GM12878 (cell line): ENCODE measurements around the gene CRTC3. TPM values are rescaled to one million over a fixed set of nuclear protein-coding genes. Genes with fewer than 3 reads are reported as not detected.

ENCODE experiments used
- ATAC-seq: fragments of 200-7000 bp; cut with Tn5 transposase; 3 replicates; pipeline ENCODE4 v1.9.1; 2020; ENCODE audit warnings: mild to moderate bottlenecking, moderate library complexity
- BruUV-seq: library from RNA; stranded (reverse); fragments of 400-500 nt; replicated peaks from 2 replicates; lab custom pipeline; 2021; lab: Mats Ljungman, UMichigan
- CTCF ChIA-PET: fragments of 300-600 bp; sonication (Branson Sonifier 250); formaldehyde crosslinking; extraction: SDS; loops from one replicate; lab custom pipeline; 2021; ENCODE audit warnings: inconsistent platforms; lab: Yijun Ruan, JAX
- POLR2A ChIA-PET: fragments of 350-600 bp; formaldehyde crosslinking; extraction: SDS; loops from one replicate; lab custom pipeline; 2021; ENCODE audit warnings: inconsistent platforms; lab: Charles Lee
- RAD21 ChIA-PET: fragments of 300-600 bp; sonication (Branson Sonifier 250); formaldehyde crosslinking; loops from one replicate; lab custom pipeline; 2023; ENCODE audit warnings: antibody characterized with exemption; ENCODE audit not compliant: unreplicated experiment; lab: Charles Lee
- SMC1A ChIA-PET: fragments of 300-600 bp; sonication (Branson Sonifier 250); formaldehyde crosslinking; loops from one replicate; lab custom pipeline; 2023; ENCODE audit not compliant: unreplicated experiment, uncharacterized antibody; lab: Charles Lee
- DNase-seq: peaks from one replicate; pipeline ENCODE4 v3.0.0-alpha.2; 2011; ENCODE audit warnings: low read depth, low spot score
- FAIRE-seq: peaks from 3 replicates; lab custom pipeline; 2011; peaks lifted over from hg19 to GRCh38; lab: Jason Lieb, UNC
- H2AFZ ChIP-seq: 2 replicates; pipeline ENCODE4 v1.6.0; 2011; ENCODE audit warnings: low read depth, low read length, control low read depth; ENCODE audit not compliant: control insufficient read depth
- H3K27ac ChIP-seq: 2 replicates; pipeline ENCODE4 v1.5.1; 2011; ENCODE audit warnings: control low read depth; ENCODE audit not compliant: control insufficient read depth, insufficient read depth
- H3K27me3 ChIP-seq, 2 experiments: replicated peaks in 1 of 2; 2 replicates each; pipeline versions ENCODE4 v1.6.0 to v1.6.1; 2011; ENCODE audit warnings: low read length in 1 of 2; ENCODE audit not compliant: control insufficient read depth in 2 of 2, insufficient read depth in 2 of 2
- H3K36me3 ChIP-seq, 2 experiments: 2 replicates each; pipeline ENCODE4 v1.5.1; 2011; ENCODE audit warnings: low read length in 1 of 2; ENCODE audit not compliant: control insufficient read depth in 2 of 2, insufficient read depth in 2 of 2
- H3K4me1 ChIP-seq: 2 replicates; pipeline ENCODE4 v1.6.1; 2011; ENCODE audit warnings: mild to moderate bottlenecking, low read length, moderate library complexity, mixed read lengths; ENCODE audit not compliant: control insufficient read depth, insufficient read depth
- H3K4me2 ChIP-seq: 2 replicates; pipeline ENCODE4 v1.6.0; 2011; ENCODE audit warnings: control low read depth; ENCODE audit not compliant: control insufficient read depth, insufficient read depth
- H3K4me3 ChIP-seq: fragments of 200-600 bp; sonication (generic); 2 replicates; pipeline ENCODE4 v1.5.1; 2016
- H3K79me2 ChIP-seq: 2 replicates; pipeline ENCODE4 v1.6.0; 2011; ENCODE audit warnings: low read length; ENCODE audit not compliant: control insufficient read depth, insufficient read depth
- H3K9ac ChIP-seq: 2 replicates; pipeline ENCODE4 v1.8.0; 2011; ENCODE audit warnings: low read length, control low read depth, mixed read lengths; ENCODE audit not compliant: control insufficient read depth, insufficient read depth
- H3K9me3 ChIP-seq: replicated peaks from 3 replicates; pipeline ENCODE4 v1.5.1; 2011; ENCODE audit warnings: mild to moderate bottlenecking, low read length; ENCODE audit not compliant: control insufficient read depth, insufficient read depth
- H4K20me1 ChIP-seq: 2 replicates; pipeline ENCODE4 v1.6.0; 2011; ENCODE audit not compliant: control insufficient read depth, insufficient read depth
- CEBPZ ChIP-seq: fragments of 150-350 bp; IDR thresholded peaks from 2 replicates; pipeline ENCODE4 v1.6.1; 2016; ENCODE audit warnings: low read depth, low read length
- ETV6 ChIP-seq, 2 experiments: fragments of 450-650 bp in 1 of 2; IDR thresholded peaks in 1 of 2; conservative IDR thresholded peaks in 1 of 2; 2 replicates each; pipeline ENCODE4 v1.6.1; 2014; ENCODE audit warnings: antibody characterized with exemption in 1 of 2, borderline replicate concordance in 1 of 2, low read depth in 1 of 2, mild to moderate bottlenecking in 1 of 2, moderate library complexity in 1 of 2
- HCFC1 ChIP-seq: fragments of 150-350 bp; IDR thresholded peaks from 2 replicates; pipeline ENCODE4 v1.6.1; 2014; ENCODE audit warnings: low read length
- KAT2A ChIP-seq: conservative IDR thresholded peaks from 2 replicates; pipeline ENCODE4 v1.6.1; 2011; ENCODE audit warnings: low read depth, low read length; ENCODE audit not compliant: control insufficient read depth
- NR2C2 ChIP-seq: IDR thresholded peaks from 2 replicates; pipeline ENCODE4 v1.6.1; 2011; ENCODE audit warnings: borderline replicate concordance, low read depth; ENCODE audit not compliant: control insufficient read depth, insufficient read length
- PKNOX1 ChIP-seq: fragments of 450-650 bp; IDR thresholded peaks from 2 replicates; pipeline ENCODE4 v1.6.1; 2016; ENCODE audit warnings: mild to moderate bottlenecking
- ZBED1 ChIP-seq: IDR thresholded peaks from 2 replicates; pipeline ENCODE4 v1.6.1; 2016; ENCODE audit warnings: borderline replicate concordance
- WGBS: methylation state at CpG from one replicate; pipeline ENCODE4 v1.1.6; 2016; ENCODE audit warnings: low lambda C conversion rate; ENCODE audit not compliant: insufficient replicate concordance, insufficient coverage; ENCODE audit errors: missing lambda C conversion rate; 5-methylcytosine and 5-hydroxymethylcytosine counted together
- in situ Hi-C: fragments of 300-500 bp; cut with MboI; formaldehyde crosslinking; loops from 9 replicates; pipeline ENCODE4 v1.14.3; 2018; ENCODE audit warnings: mixed read lengths
- intact Hi-C: fragments of 100-400 bp; cut with micrococcal nuclease; formaldehyde crosslinking; loops from one replicate; pipeline ENCODE4 v1.14.2; 2022; ENCODE audit not compliant: unreplicated experiment
- polyA plus RNA-seq, 11 experiments: library from polyadenylated mRNA; depleted of rRNA in 4 of 11; unstranded in 6 of 11; stranded (reverse) in 5 of 11; fragments of >200 nt; fragmentation: Nextera tagmentation in 4 of 11; fragmentation: Illumina TruSeq in 1 of 11; extraction: Ambion mirVana in 4 of 11; extraction: Trizol in 1 of 11; gene quantifications; 1 replicate in 1 of 11; 2 replicates in 10 of 11; pipeline versions ENCODE4 v1.2.1 to v1.2.3, GENCODE V29; 2011 to 2016; ENCODE audit warnings: inconsistent platforms in 2 of 11, missing spikeins in 2 of 11, low read depth in 1 of 11
- total RNA-seq, 4 experiments: library from RNA; depleted of rRNA in 3 of 4; stranded (reverse); fragments of >200 nt in 3 of 4; fragmentation: Illumina TruSeq in 1 of 4; extraction: Trizol in 1 of 4; gene quantifications; 2 replicates each; pipeline versions ENCODE4 v1.2.1 to v1.2.3, GENCODE V29; 2013 to 2021

Gene CRTC3
- total and polyA plus RNA-seq, 10 of the 15 experiments (the other 5 are each of a cell fraction or from before 2014, with no cell fraction given) = 3.5 to 36.9 (median 18.9) TPM

- no peak for FAIRE-seq
- in situ Hi-C loops = loop anchor here (5.0 kb wide), 1 partner anchor 33 kb away; no protein-coding TSS in a partner anchor
- Histone ChIP-seq H3K4me1 (peaks cover 78% of the 10 kb centered on the region), H3K36me3 (no peaks in the 10 kb centered on the region), H4K20me1 (no peaks in the 10 kb centered on the region), H3K4me2 (peak overlapping the region; percentile 97)
- TF ChIP-seq PKNOX1 (peak; percentile 48), NR2C2 (no peak), ETV6 (conservative IDR thresholded peaks at IDR 0.05 in 1 of 2, IDR thresholded peaks at IDR 0.05 in 1 of 2; ENCODE audit: borderline replicate concordance in 1 of 2, low read depth in 1 of 2) (no peak), ZBED1 (no peak), CEBPZ (no peak), KAT2A (no peak), HCFC1 (no peak)
- TF ChIP-seq, all 136 proteins: peak for 1
- H3K9ac ChIP-seq = peak overlapping the region; percentile 96
- no peaks in the 10 kb centered on the region for H3K27me3 ChIP-seq
- H3K27ac ChIP-seq = peak overlapping the region; percentile 100
- no peak overlapping the region for H2AFZ ChIP-seq
- no peaks in the 10 kb centered on the region; the same call in 2 of the 3 replicates for H3K9me3 ChIP-seq
- intact Hi-C loops = loop anchor here (5.0 kb wide), 1 partner anchor 228 kb away; no protein-coding TSS in a partner anchor
- peak overlapping the region; percentile 44; the same call in 1 of the 2 replicates for H3K4me3 ChIP-seq
- BruUV-seq = no TSS peak
- H3K79me2 ChIP-seq = peaks cover 39% of the 10 kb centered on the region
- ChIA-PET POLR2A (interaction anchor here (0.6 to 4.4 kb wide), 6 partner anchors 11 to 57 kb away, joined by 3 to 45 read pairs (median 4); partner anchors contain the start of gene BLM), SMC1A (interaction anchor here (1.1 to 6.9 kb wide), 7 partner anchors 10 to 226 kb away, joined by 3 to 61 read pairs (median 7); no protein-coding TSS in a partner anchor), CTCF (interaction anchor here (0.7 to 5.1 kb wide), 8 partner anchors 10 to 274 kb away, joined by 3 to 27 read pairs (median 4); no protein-coding TSS in a partner anchor), RAD21 (interaction anchor here (0.9 to 4.0 kb wide), 7 partner anchors 10 to 38 kb away, joined by 3 to 41 read pairs (median 4); no protein-coding TSS in a partner anchor)
- ATAC-seq (no peak), DNase-seq (no peak)
- WGBS = 74% methylated on average over 4 of the region's 4 CpGs
These were observed 129.8 kb downstream of the CRTC3 start for GRCh38 chr15:90659481-90659880.
